Gastrocnemius medialis (tissue), 4 donors: ENCODE measurements around the gene MYO1D. TPM values are rescaled to one million over a fixed set of nuclear protein-coding genes. Genes with fewer than 3 reads are reported as not detected.
A peak's percentile ranks its signal among the peaks of the same experiment; 100 is the strongest.

ENCODE experiments used
- ATAC-seq, 2 donors: fragments of 150-250 bp; one replicate each; pipeline ENCODE4 v1.9.1; 2016
- DNase-seq, 2 donors: peaks; one replicate each; pipeline ENCODE4 v3.0.0-alpha.2; 2019
- H3K27ac ChIP-seq, 4 donors: fragments of 200-600 bp; sonication (generic); 1 replicate in 1 of 4; 2 replicates in 3 of 4; pipeline ENCODE4 v1.5.1; 2016 to 2018; ENCODE audit warnings: mild to moderate bottlenecking in 2 of 4, moderate library complexity in 1 of 4
- H3K27me3 ChIP-seq, 3 donors: fragments of 200-600 bp; sonication (generic) in 2 of 3; 1 replicate in 1 of 3; 2 replicates in 2 of 3; pipeline versions ENCODE4 v1.5.1 to v1.6.0; 2016 to 2019; ENCODE audit warnings: mild to moderate bottlenecking in 1 of 3, moderate library complexity in 1 of 3
- H3K36me3 ChIP-seq, 2 donors: fragments of 200-600 bp; sonication (generic) in 1 of 2; one replicate each; pipeline ENCODE4 v1.5.1; 2017 to 2018
- H3K4me1 ChIP-seq, 2 donors: fragments of 200-600 bp; sonication (generic) in 1 of 2; one replicate each; pipeline ENCODE4 v1.5.1; 2016 to 2017; ENCODE audit warnings: mild to moderate bottlenecking in 2 of 2
- H3K4me3 ChIP-seq, 4 donors: fragments of 200-600 bp; sonication (generic) in 3 of 4; 1 replicate in 1 of 4; 2 replicates in 3 of 4; pipeline ENCODE4 v1.5.1; 2016 to 2019; ENCODE audit warnings: mild to moderate bottlenecking in 2 of 4
- H3K9me3 ChIP-seq, 3 donors: fragments of 200-600 bp; sonication (generic) in 2 of 3; 1 replicate in 1 of 3; 2 replicates in 2 of 3; pipeline ENCODE4 v1.5.1; 2016 to 2019
- POLR2A ChIP-seq, 2 donors: fragments of 450-650 bp; IDR thresholded peaks; one replicate each; pipeline ENCODE4 v1.6.1; 2017; ENCODE audit warnings: antibody characterized with exemption in 2 of 2, mild to moderate bottlenecking in 2 of 2, moderate library complexity in 2 of 2
- in situ Hi-C, 4 donors: fragments of 200-750 bp; cut with MboI; loops; one replicate each; pipeline versions ENCODE4 v1.15.0 to v1.8.0; 2017; ENCODE audit warnings: low sequenced_read_pairs in 4 of 4
- intact Hi-C: fragments of 100-400 bp; cut with DNase I; formaldehyde crosslinking; loops from one replicate; pipeline ENCODE4 v1.15.1; 2023; ENCODE audit warnings: low total_unique reads
- total RNA-seq, 4 donors: library from RNA; depleted of rRNA; stranded (reverse); fragments of >200 nt; gene quantifications; one replicate each; pipeline versions ENCODE4 v1.1.0 to v1.2.3, GENCODE V29; 2016
- TF ChIP-seq, protein P1 (sequence below), 5 experiments: fragments of 450-650 bp in 3 of 5; fragments of 200-600 bp in 2 of 5; sonication (generic) in 2 of 5; IDR thresholded peaks in 4 of 5; conservative IDR thresholded peaks in 1 of 5; 1 replicate in 4 of 5; 2 replicates in 1 of 5; pipeline ENCODE4 v1.5.1; 2016 to 2019; ENCODE audit warnings: antibody characterized with exemption in 5 of 5, mild to moderate bottlenecking in 3 of 5, moderate library complexity in 3 of 5

The MYO1D gene
- total RNA-seq, 4 donors from 2014 or later, result 5.8 to 20.1 (median 7.8) TPM

DNA sequence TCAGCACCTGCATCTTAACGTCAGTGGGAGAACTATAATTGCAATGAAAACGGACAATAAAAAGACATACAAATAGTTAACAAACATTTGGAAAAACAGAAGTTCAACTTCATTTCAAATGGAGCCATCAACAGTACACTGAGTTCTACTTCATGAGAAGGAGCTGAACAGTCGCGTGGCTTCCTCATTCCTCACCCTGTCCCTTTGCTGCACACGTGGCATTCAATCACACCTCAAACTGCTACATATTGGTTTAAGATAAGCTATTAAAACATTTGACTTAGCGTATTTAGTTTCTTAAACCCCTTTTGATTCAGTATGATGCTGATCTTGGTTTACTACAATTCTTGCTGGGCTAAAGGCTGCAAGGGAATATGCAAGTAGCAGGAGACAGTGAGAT lies 313.3 kb downstream of the MYO1D start:
- intact Hi-C loops, result no loop called here
- no peaks in the 10 kb centered on the region for H3K36me3 ChIP-seq
- DNase-seq (no peak), ATAC-seq (no peak)
- H3K27ac ChIP-seq, result no peak overlapping the region
- H3K27me3 ChIP-seq, result no peaks in the 10 kb centered on the region
- H3K4me3 ChIP-seq, result no peak overlapping the region
- TF ChIP-seq POLR2A (IDR thresholded peaks at IDR 0.05), result no peak
- TF ChIP-seq, protein P1, sequence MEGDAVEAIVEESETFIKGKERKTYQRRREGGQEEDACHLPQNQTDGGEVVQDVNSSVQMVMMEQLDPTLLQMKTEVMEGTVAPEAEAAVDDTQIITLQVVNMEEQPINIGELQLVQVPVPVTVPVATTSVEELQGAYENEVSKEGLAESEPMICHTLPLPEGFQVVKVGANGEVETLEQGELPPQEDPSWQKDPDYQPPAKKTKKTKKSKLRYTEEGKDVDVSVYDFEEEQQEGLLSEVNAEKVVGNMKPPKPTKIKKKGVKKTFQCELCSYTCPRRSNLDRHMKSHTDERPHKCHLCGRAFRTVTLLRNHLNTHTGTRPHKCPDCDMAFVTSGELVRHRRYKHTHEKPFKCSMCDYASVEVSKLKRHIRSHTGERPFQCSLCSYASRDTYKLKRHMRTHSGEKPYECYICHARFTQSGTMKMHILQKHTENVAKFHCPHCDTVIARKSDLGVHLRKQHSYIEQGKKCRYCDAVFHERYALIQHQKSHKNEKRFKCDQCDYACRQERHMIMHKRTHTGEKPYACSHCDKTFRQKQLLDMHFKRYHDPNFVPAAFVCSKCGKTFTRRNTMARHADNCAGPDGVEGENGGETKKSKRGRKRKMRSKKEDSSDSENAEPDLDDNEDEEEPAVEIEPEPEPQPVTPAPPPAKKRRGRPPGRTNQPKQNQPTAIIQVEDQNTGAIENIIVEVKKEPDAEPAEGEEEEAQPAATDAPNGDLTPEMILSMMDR (IDR thresholded peaks at IDR 0.05 in 4 of 5, conservative IDR thresholded peaks at IDR 0.05 in 1 of 5), result no peak
- H3K4me1 ChIP-seq, result no peaks in the 10 kb centered on the region
- no peaks in the 10 kb centered on the region for H3K9me3 ChIP-seq
- in situ Hi-C loops, result no loop called here

GRCh38 chr17:32558997-32559650 lies 317.8 kb downstream of the MYO1D start:
- peak in 1 of 2 donors; percentile 13 for DNase-seq
- peak; percentile 66 to 85 for ATAC-seq
- no peak for TF ChIP-seq POLR2A (IDR thresholded peaks at IDR 0.05)
- TF ChIP-seq, protein P1 (IDR thresholded peaks at IDR 0.05 in 4 of 5, conservative IDR thresholded peaks at IDR 0.05 in 1 of 5), result no peak
- H3K9me3 ChIP-seq, result no peaks in the 10 kb centered on the region
- in situ Hi-C loops (no loop called here), intact Hi-C loops (no loop called here)
- H3K4me1 ChIP-seq, result no peaks in the 10 kb centered on the region
- no peaks in the 10 kb centered on the region for H3K27me3 ChIP-seq
- no peak overlapping the region for H3K4me3 ChIP-seq
- H3K36me3 ChIP-seq, result no peaks in the 10 kb centered on the region
- H3K27ac ChIP-seq, result no peak overlapping the region

GRCh38 chr17:32558326-32558955 lies 318.5 kb downstream of the MYO1D start:
- no peak for ATAC-seq
- intact Hi-C loops (no loop called here), in situ Hi-C loops (no loop called here)
- Histone ChIP-seq H3K27me3 (no peaks in the 10 kb centered on the region), H3K27ac (no peak overlapping the region), H3K4me1 (no peaks in the 10 kb centered on the region), H3K4me3 (no peak overlapping the region), H3K36me3 (no peaks in the 10 kb centered on the region), H3K9me3 (no peaks in the 10 kb centered on the region)
- TF ChIP-seq POLR2A (IDR thresholded peaks at IDR 0.05), result no peak
- TF ChIP-seq, protein P1 (IDR thresholded peaks at IDR 0.05 in 4 of 5, conservative IDR thresholded peaks at IDR 0.05 in 1 of 5), result no peak
- DNase-seq, result no peak

DNA sequence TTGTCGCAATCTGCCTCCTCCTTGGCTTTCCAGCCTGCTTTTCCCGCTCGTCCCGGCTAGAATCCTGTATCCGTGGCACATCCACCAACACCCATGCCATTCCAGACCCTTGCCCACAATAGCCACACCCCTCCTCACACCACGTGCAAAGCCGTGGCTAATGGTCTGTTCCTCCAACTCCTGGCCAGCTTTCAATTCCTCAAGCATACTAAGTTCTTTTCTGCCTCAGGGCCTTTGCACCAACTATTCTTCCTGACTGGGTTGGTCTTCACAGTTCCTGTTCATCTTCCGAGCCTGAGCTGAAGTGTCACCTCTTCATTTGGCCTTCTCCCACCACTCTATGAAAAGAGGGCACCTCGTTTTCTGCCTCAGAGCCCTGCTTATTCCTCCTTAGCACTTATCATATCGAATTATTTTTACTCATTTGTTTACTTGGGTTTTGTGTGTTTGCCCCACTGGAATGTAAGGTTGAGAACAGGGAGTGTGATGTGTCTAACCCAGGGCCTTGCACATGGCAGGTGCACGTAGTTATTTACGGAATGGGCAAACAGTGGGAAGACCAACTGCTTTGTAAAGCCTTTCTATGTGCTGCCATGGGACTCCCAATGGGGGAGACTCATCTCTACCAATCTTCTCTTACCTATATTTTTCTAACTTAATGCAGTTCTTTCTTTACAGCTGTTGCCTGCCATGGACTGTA lies 321.2 kb downstream of the MYO1D start:
- Histone ChIP-seq H3K27ac (no peak overlapping the region), H3K27me3 (no peaks in the 10 kb centered on the region), H3K4me1 (no peaks in the 10 kb centered on the region), H3K36me3 (no peaks in the 10 kb centered on the region), H3K4me3 (no peak overlapping the region), H3K9me3 (no peaks in the 10 kb centered on the region)
- intact Hi-C loops (no loop called here), in situ Hi-C loops (no loop called here)
- TF ChIP-seq, protein P1 (IDR thresholded peaks at IDR 0.05 in 4 of 5, conservative IDR thresholded peaks at IDR 0.05 in 1 of 5), result no peak
- TF ChIP-seq POLR2A (IDR thresholded peaks at IDR 0.05), result no peak
- DNase-seq, result no peak
- ATAC-seq, result no peak
